Fibroblast of lung (primary cell): ENCODE data around the gene ERFL. TPM values are rescaled to one million over a fixed set of nuclear protein-coding genes. Genes with fewer than 3 reads are reported as not detected.

Experiments
- DNase-seq, 2 donors: peaks; one replicate each; pipeline versions ENCODE4 v3.0.0 to v3.0.0-alpha.2; 2010; ENCODE audit warnings: low read depth in 2 of 2
- H2AFZ ChIP-seq: 2 replicates; pipeline ENCODE4 v1.5.1; 2012; ENCODE audit warnings: low read length, control low read depth, inconsistent platforms
- H3K27ac ChIP-seq: 2 replicates; pipeline ENCODE4 v1.5.1; 2011; ENCODE audit warnings: low read length, control low read depth; ENCODE audit not compliant: insufficient read depth
- H3K27me3 ChIP-seq: 2 replicates; pipeline ENCODE4 v1.5.1; 2011; ENCODE audit warnings: mild to moderate bottlenecking, low read length; ENCODE audit not compliant: control insufficient read depth, insufficient read depth
- H3K36me3 ChIP-seq: 2 replicates; pipeline ENCODE4 v1.5.1; 2011; ENCODE audit warnings: low read length; ENCODE audit not compliant: control insufficient read depth, insufficient read depth
- H3K4me1 ChIP-seq: 2 replicates; pipeline ENCODE4 v1.5.1; 2011; ENCODE audit warnings: low read length; ENCODE audit not compliant: control insufficient read depth, insufficient read depth; ENCODE audit errors: extremely low read depth
- H3K4me2 ChIP-seq: 2 replicates; pipeline ENCODE4 v1.5.1; 2011; ENCODE audit warnings: low read length, control low read depth; ENCODE audit not compliant: insufficient read depth; ENCODE audit errors: extremely low read depth
- H3K4me3 ChIP-seq, 4 experiments: fragments of 200-600 bp in 1 of 4; sonication (generic) in 1 of 4; replicated peaks in 1 of 4; 2 replicates each; pipeline ENCODE4 v1.5.1; 2011 to 2016; ENCODE audit warnings: low read length in 4 of 4, low read depth in 3 of 4, mild to moderate bottlenecking in 3 of 4, control low read depth in 2 of 4, inconsistent platforms in 1 of 4, mixed read lengths in 1 of 4; ENCODE audit not compliant: insufficient read depth in 1 of 4; ENCODE audit errors: control extremely low read depth in 1 of 4
- H3K79me2 ChIP-seq: 2 replicates; pipeline ENCODE4 v1.5.1; 2012; ENCODE audit warnings: mild to moderate bottlenecking, low read length, inconsistent platforms; ENCODE audit not compliant: control insufficient read depth, insufficient read depth
- H3K9ac ChIP-seq: 2 replicates; pipeline ENCODE4 v1.5.1; 2011; ENCODE audit warnings: mild to moderate bottlenecking, low read length, control low read depth; ENCODE audit not compliant: insufficient read depth
- H3K9me3 ChIP-seq: 2 replicates; pipeline ENCODE4 v1.5.1; 2012; ENCODE audit warnings: low read depth, low read length; ENCODE audit not compliant: control insufficient read depth, insufficient read depth
- H4K20me1 ChIP-seq: 2 replicates; pipeline ENCODE4 v1.5.1; 2011; ENCODE audit warnings: low read length; ENCODE audit not compliant: control insufficient read depth, insufficient read depth; ENCODE audit errors: extremely low read depth
- EZH2 ChIP-seq: IDR thresholded peaks from 2 replicates; pipeline ENCODE4 v1.5.1; 2012; ENCODE audit warnings: low read length, control low read depth, mild to moderate bottlenecking; ENCODE audit errors: missing control alignments
- polyA plus RNA-seq, 2 donors: library from polyadenylated mRNA; depleted of rRNA in 1 of 2; stranded (reverse) in 1 of 2; unstranded in 1 of 2; fragments of >200 nt; gene quantifications; 2 replicates each; pipeline ENCODE4 v1.2.1, GENCODE V29; 2011 to 2012; ENCODE audit warnings: missing spikeins in 1 of 2
- total RNA-seq: library from RNA; depleted of rRNA; stranded (reverse); fragments of >200 nt; gene quantifications from 2 replicates; pipeline ENCODE4 v1.2.1, GENCODE V29; 2014
- TF ChIP-seq, protein P1 (sequence below), 2 donors: IDR thresholded peaks in 1 of 2; conservative IDR thresholded peaks in 1 of 2; 1 replicate in 1 of 2; 2 replicates in 1 of 2; pipeline ENCODE4 v1.5.1; 2011 to 2012; ENCODE audit warnings: low read length in 2 of 2, control low read depth in 1 of 2, inconsistent platforms in 1 of 2, low read depth in 1 of 2, mild to moderate bottlenecking in 1 of 2

ERFL gene
- total and polyA plus RNA-seq, 2 donors (not counting 1 experiment from before 2014, with no cell fraction given), result under 0.01 to 0.03 TPM

DNA sequence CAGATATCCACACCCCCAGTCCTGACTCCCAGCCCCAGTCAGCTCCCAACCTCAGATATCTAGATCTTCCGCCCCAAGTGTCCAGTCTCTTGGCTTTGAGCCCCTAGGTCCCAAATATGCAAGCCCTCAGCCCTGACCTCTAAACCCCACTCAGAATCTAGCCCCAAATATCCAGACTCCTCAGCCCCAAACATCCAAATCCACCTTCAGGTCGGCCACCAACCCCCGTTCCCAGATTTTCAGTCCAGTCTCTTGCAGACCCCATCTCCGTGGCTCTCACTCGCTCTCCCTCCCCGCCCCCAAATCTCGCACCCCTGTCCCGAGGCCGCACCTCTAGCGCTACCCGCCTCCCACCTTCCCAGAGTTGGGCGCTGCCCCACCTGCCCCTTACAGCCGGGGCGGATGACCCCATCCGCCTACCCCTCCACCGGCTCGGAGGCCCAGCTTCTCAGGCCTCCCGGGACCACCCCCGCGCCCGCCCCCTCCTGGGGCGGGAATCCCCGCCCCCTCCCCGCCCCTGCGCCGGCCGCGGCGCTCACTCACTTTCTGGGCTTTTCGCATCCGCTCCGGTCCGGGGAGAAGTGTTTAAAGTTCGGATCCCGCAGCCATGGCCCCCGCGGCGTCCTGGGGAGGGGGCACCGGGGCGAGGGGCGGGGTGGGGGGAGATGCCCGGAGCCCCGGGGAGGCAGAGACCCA lies 604 bp downstream of the ERFL start:
- H3K79me2 ChIP-seq, result no peaks in the 10 kb centered on the region
- H3K36me3 ChIP-seq, result no peaks in the 10 kb centered on the region
- H3K9ac ChIP-seq, result no peak overlapping the region
- H3K27ac ChIP-seq, result no peak overlapping the region
- DNase-seq, result no peak
- H3K4me1 ChIP-seq, result peaks cover 2% of the 10 kb centered on the region
- no peaks in the 10 kb centered on the region for H3K9me3 ChIP-seq
- no peak overlapping the region for H2AFZ ChIP-seq
- peak overlapping the region; percentile 59 for H3K4me2 ChIP-seq
- TF ChIP-seq, protein P1, sequence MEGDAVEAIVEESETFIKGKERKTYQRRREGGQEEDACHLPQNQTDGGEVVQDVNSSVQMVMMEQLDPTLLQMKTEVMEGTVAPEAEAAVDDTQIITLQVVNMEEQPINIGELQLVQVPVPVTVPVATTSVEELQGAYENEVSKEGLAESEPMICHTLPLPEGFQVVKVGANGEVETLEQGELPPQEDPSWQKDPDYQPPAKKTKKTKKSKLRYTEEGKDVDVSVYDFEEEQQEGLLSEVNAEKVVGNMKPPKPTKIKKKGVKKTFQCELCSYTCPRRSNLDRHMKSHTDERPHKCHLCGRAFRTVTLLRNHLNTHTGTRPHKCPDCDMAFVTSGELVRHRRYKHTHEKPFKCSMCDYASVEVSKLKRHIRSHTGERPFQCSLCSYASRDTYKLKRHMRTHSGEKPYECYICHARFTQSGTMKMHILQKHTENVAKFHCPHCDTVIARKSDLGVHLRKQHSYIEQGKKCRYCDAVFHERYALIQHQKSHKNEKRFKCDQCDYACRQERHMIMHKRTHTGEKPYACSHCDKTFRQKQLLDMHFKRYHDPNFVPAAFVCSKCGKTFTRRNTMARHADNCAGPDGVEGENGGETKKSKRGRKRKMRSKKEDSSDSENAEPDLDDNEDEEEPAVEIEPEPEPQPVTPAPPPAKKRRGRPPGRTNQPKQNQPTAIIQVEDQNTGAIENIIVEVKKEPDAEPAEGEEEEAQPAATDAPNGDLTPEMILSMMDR (conservative IDR thresholded peaks at IDR 0.05 in 1 of 2, IDR thresholded peaks at IDR 0.05 in 1 of 2; ENCODE audit: low read depth in 1 of 2, low read length in 2 of 2), result no peak
- peak; percentile 57 for TF ChIP-seq EZH2
- H4K20me1 ChIP-seq, result no peaks in the 10 kb centered on the region
- H3K4me3 ChIP-seq, result peak overlapping the region in 3 of 4 experiments; percentile 26 to 42 (median 37)
- peaks cover 66% of the 10 kb centered on the region for H3K27me3 ChIP-seq

GRCh38 chr19:41926763-41927496 lies 1.3 kb downstream of the ERFL start:
- Histone ChIP-seq H3K4me1 (no peaks in the 10 kb centered on the region), H3K79me2 (no peaks in the 10 kb centered on the region), H3K27ac (no peak overlapping the region), H4K20me1 (no peaks in the 10 kb centered on the region), H3K36me3 (no peaks in the 10 kb centered on the region), H3K4me2 (no peak overlapping the region), H2AFZ (no peak overlapping the region), H3K9ac (no peak overlapping the region), H3K27me3 (peaks cover 65% of the 10 kb centered on the region), H3K4me3 (no peak overlapping the region), H3K9me3 (no peaks in the 10 kb centered on the region)
- no peak for DNase-seq
- TF ChIP-seq, protein P1 (conservative IDR thresholded peaks at IDR 0.05 in 1 of 2, IDR thresholded peaks at IDR 0.05 in 1 of 2; ENCODE audit: low read depth in 1 of 2, low read length in 2 of 2), result no peak
- peak; percentile 75 for TF ChIP-seq EZH2

DNA sequence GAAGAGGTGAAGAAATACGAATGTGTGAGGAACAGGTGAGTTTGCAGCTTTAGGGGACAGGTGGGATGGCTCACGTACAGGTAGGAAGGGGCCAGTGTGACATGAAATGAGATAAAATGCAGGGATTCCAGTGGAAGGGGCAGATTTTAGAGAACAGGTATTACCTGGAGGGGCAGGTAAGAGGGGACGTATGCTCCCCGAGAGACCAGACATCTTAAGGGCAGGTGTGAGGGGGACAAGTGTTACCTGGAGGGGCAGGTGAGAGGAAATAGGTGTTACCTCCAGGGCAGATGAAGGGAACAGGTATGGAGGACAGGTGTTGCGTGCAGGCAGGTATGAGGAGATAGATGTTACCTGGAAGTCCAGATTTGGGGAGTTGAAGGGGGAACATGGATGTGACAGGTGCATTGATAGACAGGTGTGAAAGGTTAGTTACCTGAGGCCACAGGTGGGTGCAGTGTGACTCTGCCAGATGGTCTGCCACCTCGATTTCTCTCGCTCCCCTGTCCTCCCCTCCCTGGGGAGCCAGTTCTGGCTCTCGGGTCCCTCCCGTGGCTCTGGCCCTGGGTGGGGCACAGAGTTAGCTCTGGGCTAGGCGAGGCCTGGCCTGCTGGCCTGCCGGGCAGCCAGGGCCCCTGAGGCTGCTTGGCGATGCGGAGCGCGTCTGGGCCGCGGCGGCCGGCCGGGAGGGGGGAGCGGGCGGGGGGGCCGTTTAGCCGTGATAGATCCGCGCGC lies 2.1 kb downstream of the ERFL start:
- Histone ChIP-seq H3K4me3 (no peak overlapping the region), H3K4me2 (no peak overlapping the region), H3K27ac (no peak overlapping the region), H3K27me3 (peaks cover 63% of the 10 kb centered on the region), H3K9me3 (no peaks in the 10 kb centered on the region), H3K4me1 (no peaks in the 10 kb centered on the region), H3K79me2 (no peaks in the 10 kb centered on the region), H3K9ac (no peak overlapping the region), H3K36me3 (no peaks in the 10 kb centered on the region), H4K20me1 (no peaks in the 10 kb centered on the region), H2AFZ (no peak overlapping the region)
- no peak for TF ChIP-seq EZH2
- TF ChIP-seq, protein P1 (conservative IDR thresholded peaks at IDR 0.05 in 1 of 2, IDR thresholded peaks at IDR 0.05 in 1 of 2; ENCODE audit: low read depth in 1 of 2, low read length in 2 of 2), result no peak
- no peak for DNase-seq
